HCT116 (cell line): Measurements from ENCODE around the gene GGNBP2. TPM values are rescaled to one million over a fixed set of nuclear protein-coding genes. Genes with fewer than 3 reads are reported as not detected.

Experiments
- ATAC-seq: fragments of 200-7000 bp; cut with Tn5 transposase; 2 replicates; pipeline ENCODE4 v1.9.1; 2020; ENCODE audit warnings: mild to moderate bottlenecking, moderate library complexity
- BruUV-seq: library from RNA; stranded (reverse); fragments of 400-500 nt; replicated peaks from 2 replicates; lab custom pipeline; 2021; lab: Mats Ljungman, UMichigan
- CTCF ChIA-PET: fragments of 300-600 bp; sonication (Branson Sonifier 250); formaldehyde crosslinking; loops from one replicate; lab custom pipeline; 2021; ENCODE audit warnings: antibody characterized with exemption; lab: Charles Lee
- POLR2A ChIA-PET: fragments of 300-600, 350-600 bp; sonication (Branson Sonifier 250); formaldehyde crosslinking; loops from one replicate; lab custom pipeline; 2021; ENCODE audit warnings: antibody characterized with exemption; lab: Charles Lee
- RAD21 ChIA-PET, 2 experiments: fragments of 300-600 bp; sonication (Branson Sonifier 250); formaldehyde crosslinking; loops; one replicate each; lab custom pipeline; 2023; ENCODE audit warnings: low total read pairs in 2 of 2; ENCODE audit not compliant: uncharacterized antibody in 2 of 2, unreplicated experiment in 2 of 2, low non-redundant PET in 1 of 2; lab: Charles Lee
- DNase-seq: peaks from one replicate; pipeline ENCODE4 v3.0.0-alpha.2; 2010; ENCODE audit warnings: low read depth, low spot score
- H2AFZ ChIP-seq: fragments of 200-600 bp; shearing (Covaris generic), sonication (generic); 2 replicates; pipeline ENCODE4 v1.6.1; 2017; ENCODE audit warnings: low read depth, mixed run types, mixed read lengths, antibody characterized with exemption, low read length; ENCODE audit not compliant: poor library complexity, severe bottlenecking
- H3K27ac ChIP-seq: 2 replicates; pipeline ENCODE4 v1.5.1; 2012; ENCODE audit warnings: low read depth, low read length
- H3K27me3 ChIP-seq: fragments of 200-600 bp; sonication (generic); 2 replicates; pipeline ENCODE4 v1.6.1; 2016; ENCODE audit warnings: mixed run types, low read length, mixed read lengths; ENCODE audit not compliant: insufficient read depth
- H3K36me3 ChIP-seq, 2 experiments: fragments of 200-500 bp in 1 of 2; fragments of 200-600 bp in 1 of 2; sonication (Bioruptor generic) in 1 of 2; sonication (generic) in 1 of 2; 2 replicates each; pipeline versions ENCODE4 v1.5.1 to v1.6.1; 2014 to 2016; ENCODE audit warnings: low read length in 2 of 2, inconsistent platforms in 1 of 2, mixed read lengths in 1 of 2, mixed run types in 1 of 2; ENCODE audit not compliant: insufficient read depth in 2 of 2, control insufficient read depth in 1 of 2
- H3K4me1 ChIP-seq, 2 experiments: fragments of 200-600 bp in 1 of 2; sonication (generic) in 1 of 2; 2 replicates each; pipeline versions ENCODE4 v1.5.1 to v1.6.1; 2012 to 2017; ENCODE audit warnings: low read length in 2 of 2, inconsistent platforms in 1 of 2, mild to moderate bottlenecking in 1 of 2, mixed read lengths in 1 of 2, mixed run types in 1 of 2, moderate library complexity in 1 of 2; ENCODE audit not compliant: insufficient read depth in 2 of 2, control insufficient read depth in 1 of 2
- H3K4me2 ChIP-seq: fragments of 200-600 bp; sonication (generic); 2 replicates; pipeline ENCODE4 v1.6.1; 2017; ENCODE audit warnings: mixed run types, low read length, mixed read lengths
- H3K4me3 ChIP-seq, 2 experiments: fragments of 200-600 bp in 1 of 2; sonication (generic) in 1 of 2; replicated peaks in 1 of 2; 2 replicates each; pipeline ENCODE4 v1.5.1; 2011 to 2016; ENCODE audit warnings: low read length in 2 of 2, control low read depth in 1 of 2, low read depth in 1 of 2, mild to moderate bottlenecking in 1 of 2, mixed read lengths in 1 of 2, mixed run types in 1 of 2
- H3K79me2 ChIP-seq: fragments of 200-600 bp; sonication (generic); 2 replicates; pipeline ENCODE4 v1.6.1; 2017; ENCODE audit warnings: mild to moderate bottlenecking, mixed run types, low read length, moderate library complexity, mixed read lengths; ENCODE audit not compliant: insufficient read depth
- H3K9ac ChIP-seq: fragments of 200-600 bp; sonication (generic); 2 replicates; pipeline ENCODE4 v1.6.1; 2016; ENCODE audit warnings: low read length, mixed read lengths
- H3K9me2 ChIP-seq: fragments of 200-600 bp; sonication (generic), shearing (Covaris generic); 2 replicates; pipeline ENCODE4 v1.6.1; 2017; ENCODE audit warnings: mixed run types, mild to moderate bottlenecking, moderate library complexity; ENCODE audit not compliant: insufficient read depth
- H3K9me3 ChIP-seq, 2 experiments: fragments of 200-500 bp in 1 of 2; fragments of 200-600 bp in 1 of 2; sonication (Bioruptor generic) in 1 of 2; sonication (generic) in 1 of 2; 2 replicates each; pipeline ENCODE4 v1.6.1; 2014 to 2017; ENCODE audit warnings: low read length in 2 of 2, mixed read lengths in 2 of 2, inconsistent platforms in 1 of 2, low read depth in 1 of 2, mild to moderate bottlenecking in 1 of 2, mixed run types in 1 of 2, moderate library complexity in 1 of 2; ENCODE audit not compliant: control insufficient read depth in 1 of 2, insufficient read depth in 1 of 2
- H4K20me1 ChIP-seq: fragments of 200-600 bp; sonication (generic), shearing (Covaris generic); 2 replicates; pipeline ENCODE4 v1.6.1; 2017; ENCODE audit warnings: mixed run types, mild to moderate bottlenecking, moderate library complexity; ENCODE audit not compliant: insufficient read depth
- EGR1 ChIP-seq: IDR thresholded peaks from 2 replicates; pipeline ENCODE4 v1.6.1; 2012; ENCODE audit warnings: low read depth
- ELF1 ChIP-seq: IDR thresholded peaks from 2 replicates; pipeline ENCODE4 v1.6.1; 2012; ENCODE audit warnings: low read depth, borderline replicate concordance
- EZH2 ChIP-seq: fragments of 200-600 bp; sonication (generic); IDR thresholded peaks from 2 replicates; pipeline ENCODE4 v1.6.1; 2017; ENCODE audit warnings: antibody characterized with exemption, mixed run types
- FOSL1 ChIP-seq: IDR thresholded peaks from 2 replicates; pipeline ENCODE4 v1.6.1; 2012; ENCODE audit warnings: low read depth
- JUND ChIP-seq: IDR thresholded peaks from 2 replicates; pipeline ENCODE4 v1.6.1; 2012
- POLR2A ChIP-seq: IDR thresholded peaks from 2 replicates; pipeline ENCODE4 v1.7.0; 2011; ENCODE audit warnings: borderline replicate concordance; ENCODE audit not compliant: insufficient read depth, insufficient read length; ENCODE audit errors: extremely low read depth
- POLR2AphosphoS5 ChIP-seq: IDR thresholded peaks from 2 replicates; pipeline ENCODE4 v1.6.1; 2011; ENCODE audit warnings: mild to moderate bottlenecking, low read depth, low read length, moderate library complexity
- RAD21 ChIP-seq: IDR thresholded peaks from 2 replicates; pipeline ENCODE4 v1.6.1; 2012; ENCODE audit warnings: low read depth, mild to moderate bottlenecking
- SIN3A ChIP-seq: IDR thresholded peaks from 2 replicates; pipeline ENCODE4 v1.6.1; 2012; ENCODE audit warnings: low read depth
- SP1 ChIP-seq: IDR thresholded peaks from 2 replicates; pipeline ENCODE4 v1.6.1; 2012; ENCODE audit warnings: low read depth
- YY1 ChIP-seq: IDR thresholded peaks from 2 replicates; pipeline ENCODE4 v1.6.1; 2011; ENCODE audit warnings: low read length, low read depth, moderate library complexity, mild to moderate bottlenecking; ENCODE audit not compliant: insufficient replicate concordance; ENCODE audit errors: extremely low read depth
- ZFX ChIP-seq: fragments of 450-650 bp; IDR thresholded peaks from 2 replicates; pipeline ENCODE4 v1.6.1; 2017
- ZNF274 ChIP-seq: fragments of 200-500 bp; sonication (Bioruptor generic); IDR thresholded peaks from 2 replicates; pipeline ENCODE4 v1.6.1; 2014; ENCODE audit warnings: mild to moderate bottlenecking, low read depth, low read length, inconsistent platforms
- intact Hi-C: fragments of 100-400 bp; cut with micrococcal nuclease; formaldehyde crosslinking; loops from 2 replicates; pipeline ENCODE4 v1.10.0; 2022
- total RNA-seq: library from RNA; stranded (reverse); gene quantifications from one replicate; pipeline ENCODE4 v1.2.1, GENCODE V29; 2021; ENCODE audit not compliant: unreplicated experiment
- TF ChIP-seq, protein P1 (sequence below): IDR thresholded peaks from 2 replicates; pipeline ENCODE4 v1.6.1; 2012
- TF ChIP-seq, protein P2 (sequence below): IDR thresholded peaks from 2 replicates; pipeline ENCODE4 v1.6.1; 2012
- TF ChIP-seq, protein P3 (sequence below), 3 experiments: fragments of 200-600 bp in 1 of 3; sonication (generic) in 1 of 3; IDR thresholded peaks in 2 of 3; conservative IDR thresholded peaks in 1 of 3; 2 replicates each; pipeline ENCODE4 v1.5.1; 2012 to 2017; ENCODE audit warnings: low read depth in 2 of 3, low read length in 2 of 3, antibody characterized with exemption in 1 of 3, borderline replicate concordance in 1 of 3, control low read depth in 1 of 3, mild to moderate bottlenecking in 1 of 3, mixed read lengths in 1 of 3, mixed run types in 1 of 3, moderate library complexity in 1 of 3; ENCODE audit not compliant: insufficient read depth in 1 of 3
- TF ChIP-seq, protein P4 (sequence below): IDR thresholded peaks from 2 replicates; pipeline ENCODE4 v1.6.1; 2012; ENCODE audit warnings: low read depth

Gene GGNBP2
- total RNA-seq, 1 experiment from 2014 or later = 58.2 TPM

DNA sequence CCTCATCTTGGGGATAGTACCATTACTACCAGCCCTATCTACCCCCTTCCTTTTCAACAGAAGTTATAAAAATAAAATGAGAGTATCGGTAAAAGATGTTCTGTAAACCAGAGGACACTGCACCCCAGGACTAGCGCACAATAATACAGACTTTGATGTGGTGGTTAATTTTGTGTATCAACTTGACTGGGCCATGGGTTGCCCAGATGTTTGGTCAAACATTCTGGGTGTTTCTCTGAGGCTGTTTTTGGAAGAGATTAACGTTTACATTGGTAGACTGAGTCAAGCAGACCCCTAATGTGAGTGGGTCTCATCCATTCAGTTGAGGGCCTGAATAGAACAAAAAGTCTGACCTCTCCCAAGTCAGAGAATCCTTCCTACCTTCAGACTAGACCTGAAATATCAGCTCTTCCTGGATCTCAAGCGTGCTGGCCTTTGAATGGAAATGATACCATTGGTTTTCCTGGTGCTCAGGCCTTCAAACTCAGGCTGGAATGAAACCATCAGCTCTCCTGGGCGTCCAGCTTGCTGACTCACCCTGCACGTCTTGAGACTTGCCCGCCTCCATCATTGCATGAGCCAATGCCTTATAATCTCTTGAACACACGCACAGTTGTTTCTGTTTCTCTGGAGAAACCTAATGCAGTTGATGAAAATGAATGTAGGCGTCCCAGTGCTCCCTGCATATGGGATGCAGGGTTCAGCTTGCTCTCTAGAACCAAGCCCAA is 66.8 kb downstream of the GGNBP2 start (continued):
- no peak for TF ChIP-seq YY1
- TF ChIP-seq, protein P1, sequence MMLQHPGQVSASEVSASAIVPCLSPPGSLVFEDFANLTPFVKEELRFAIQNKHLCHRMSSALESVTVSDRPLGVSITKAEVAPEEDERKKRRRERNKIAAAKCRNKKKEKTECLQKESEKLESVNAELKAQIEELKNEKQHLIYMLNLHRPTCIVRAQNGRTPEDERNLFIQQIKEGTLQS = no peak
- TF ChIP-seq ZFX = no peak
- TF ChIP-seq EZH2 = no peak
- TF ChIP-seq, protein P2, sequence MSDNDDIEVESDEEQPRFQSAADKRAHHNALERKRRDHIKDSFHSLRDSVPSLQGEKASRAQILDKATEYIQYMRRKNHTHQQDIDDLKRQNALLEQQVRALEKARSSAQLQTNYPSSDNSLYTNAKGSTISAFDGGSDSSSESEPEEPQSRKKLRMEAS = no peak
- TF ChIP-seq ELF1 = no peak
- no peak for TF ChIP-seq JUND
- no peak for TF ChIP-seq EGR1
- TF ChIP-seq, protein P3, sequence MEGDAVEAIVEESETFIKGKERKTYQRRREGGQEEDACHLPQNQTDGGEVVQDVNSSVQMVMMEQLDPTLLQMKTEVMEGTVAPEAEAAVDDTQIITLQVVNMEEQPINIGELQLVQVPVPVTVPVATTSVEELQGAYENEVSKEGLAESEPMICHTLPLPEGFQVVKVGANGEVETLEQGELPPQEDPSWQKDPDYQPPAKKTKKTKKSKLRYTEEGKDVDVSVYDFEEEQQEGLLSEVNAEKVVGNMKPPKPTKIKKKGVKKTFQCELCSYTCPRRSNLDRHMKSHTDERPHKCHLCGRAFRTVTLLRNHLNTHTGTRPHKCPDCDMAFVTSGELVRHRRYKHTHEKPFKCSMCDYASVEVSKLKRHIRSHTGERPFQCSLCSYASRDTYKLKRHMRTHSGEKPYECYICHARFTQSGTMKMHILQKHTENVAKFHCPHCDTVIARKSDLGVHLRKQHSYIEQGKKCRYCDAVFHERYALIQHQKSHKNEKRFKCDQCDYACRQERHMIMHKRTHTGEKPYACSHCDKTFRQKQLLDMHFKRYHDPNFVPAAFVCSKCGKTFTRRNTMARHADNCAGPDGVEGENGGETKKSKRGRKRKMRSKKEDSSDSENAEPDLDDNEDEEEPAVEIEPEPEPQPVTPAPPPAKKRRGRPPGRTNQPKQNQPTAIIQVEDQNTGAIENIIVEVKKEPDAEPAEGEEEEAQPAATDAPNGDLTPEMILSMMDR (IDR thresholded peaks at IDR 0.05 in 2 of 3, conservative IDR thresholded peaks at IDR 0.05 in 1 of 3; ENCODE audit: borderline replicate concordance in 1 of 3, insufficient read depth in 1 of 3, low read depth in 2 of 3, low read length in 2 of 3) = no peak
- no peak for TF ChIP-seq FOSL1
- no peak for TF ChIP-seq POLR2AphosphoS5

DNA sequence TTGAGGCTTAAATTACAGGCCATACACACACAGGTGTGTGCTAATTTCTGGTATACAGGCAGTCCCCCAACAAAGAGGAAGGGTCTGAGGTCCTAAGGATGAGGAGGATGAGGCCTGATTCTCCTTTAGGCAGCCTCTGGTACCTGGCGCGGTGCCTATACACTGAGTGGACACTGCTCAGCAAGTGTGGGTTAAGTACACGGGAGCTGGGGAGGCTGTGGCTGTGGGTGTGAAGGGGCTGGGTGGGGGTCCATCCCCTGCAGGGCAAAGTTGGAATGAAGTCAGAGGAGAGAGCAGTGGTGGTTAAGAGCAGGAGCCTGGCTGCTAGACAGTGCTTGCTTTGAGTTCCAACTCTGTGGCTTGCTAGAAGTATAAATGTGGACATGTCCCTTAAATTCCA is 67.6 kb downstream of the GGNBP2 start:
- no peaks in the 10 kb centered on the region for H4K20me1 ChIP-seq
- POLR2A ChIA-PET = no interaction called here
- DNase-seq (no peak), ATAC-seq (no peak)
- 0 out of 4 replicates have a peak, but pooled peaks cover 0 to 4% of the 10 kb centered on the region in 2 experiments for H3K36me3 ChIP-seq
- no peaks in the 10 kb centered on the region for H3K9me2 ChIP-seq
- intact Hi-C loops = no loop called here
- H3K27me3 ChIP-seq = no peaks in the 10 kb centered on the region
- no peak overlapping the region for H2AFZ ChIP-seq
- BruUV-seq = no TSS peak
- RAD21 ChIA-PET = no interaction called here
- CTCF ChIA-PET = no interaction called here
- H3K9ac ChIP-seq = no peak overlapping the region
- TF ChIP-seq RAD21 (no peak), ELF1 (no peak), YY1 (no peak), EZH2 (no peak), JUND (no peak), SP1 (no peak), EGR1 (no peak), SIN3A (no peak), POLR2A (no peak), ZNF274 (no peak)
- TF ChIP-seq, protein P4, sequence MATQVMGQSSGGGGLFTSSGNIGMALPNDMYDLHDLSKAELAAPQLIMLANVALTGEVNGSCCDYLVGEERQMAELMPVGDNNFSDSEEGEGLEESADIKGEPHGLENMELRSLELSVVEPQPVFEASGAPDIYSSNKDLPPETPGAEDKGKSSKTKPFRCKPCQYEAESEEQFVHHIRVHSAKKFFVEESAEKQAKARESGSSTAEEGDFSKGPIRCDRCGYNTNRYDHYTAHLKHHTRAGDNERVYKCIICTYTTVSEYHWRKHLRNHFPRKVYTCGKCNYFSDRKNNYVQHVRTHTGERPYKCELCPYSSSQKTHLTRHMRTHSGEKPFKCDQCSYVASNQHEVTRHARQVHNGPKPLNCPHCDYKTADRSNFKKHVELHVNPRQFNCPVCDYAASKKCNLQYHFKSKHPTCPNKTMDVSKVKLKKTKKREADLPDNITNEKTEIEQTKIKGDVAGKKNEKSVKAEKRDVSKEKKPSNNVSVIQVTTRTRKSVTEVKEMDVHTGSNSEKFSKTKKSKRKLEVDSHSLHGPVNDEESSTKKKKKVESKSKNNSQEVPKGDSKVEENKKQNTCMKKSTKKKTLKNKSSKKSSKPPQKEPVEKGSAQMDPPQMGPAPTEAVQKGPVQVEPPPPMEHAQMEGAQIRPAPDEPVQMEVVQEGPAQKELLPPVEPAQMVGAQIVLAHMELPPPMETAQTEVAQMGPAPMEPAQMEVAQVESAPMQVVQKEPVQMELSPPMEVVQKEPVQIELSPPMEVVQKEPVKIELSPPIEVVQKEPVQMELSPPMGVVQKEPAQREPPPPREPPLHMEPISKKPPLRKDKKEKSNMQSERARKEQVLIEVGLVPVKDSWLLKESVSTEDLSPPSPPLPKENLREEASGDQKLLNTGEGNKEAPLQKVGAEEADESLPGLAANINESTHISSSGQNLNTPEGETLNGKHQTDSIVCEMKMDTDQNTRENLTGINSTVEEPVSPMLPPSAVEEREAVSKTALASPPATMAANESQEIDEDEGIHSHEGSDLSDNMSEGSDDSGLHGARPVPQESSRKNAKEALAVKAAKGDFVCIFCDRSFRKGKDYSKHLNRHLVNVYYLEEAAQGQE = no peak
- no peaks in the 10 kb centered on the region for H3K79me2 ChIP-seq
- H3K4me3 ChIP-seq = no peak overlapping the region
- no peaks in the 10 kb centered on the region for H3K9me3 ChIP-seq
- no peak overlapping the region for H3K4me2 ChIP-seq
- H3K27ac ChIP-seq = no peak overlapping the region
- H3K4me1 ChIP-seq = peaks cover 17 to 31% of the 10 kb centered on the region in 2 experiments; a peak in 3 of 4 replicates
